ENCODE data around the gene MAJIN.

Gene MAJIN

GRCh38 chr11:64916775-64917662 lies 54.9 kb downstream of the MAJIN start, which contains the start of gene ATG2A:
Gene ATG2A, minus strand, starts transcription at chr11:64917209. Its CDS starts 74 bp downstream, at chr11:64917135.
- H3K4me3 ChIP-seq (ENCODE audit: low read length), result peak within 1 kb of the TSS; percentile 96

GRCh38 chr11:64916040-64916774 lies 55.7 kb downstream of the MAJIN start:
- peak overlapping the region; percentile 96 for H3K4me3 ChIP-seq (ENCODE audit: low read length)

More at GRCh38 chr11:64916775-64917662, 54.9 kb downstream of the MAJIN start, which contains the start of gene ATG2A:
- peak; percentile 99 for DNase-seq (ENCODE audit: low read depth, low spot score)

GRCh38 chr11:64915376-64915887 lies 56.5 kb downstream of the MAJIN start:
- peak overlapping the region; percentile 96; the same call in 1 of the 2 replicates for H3K4me3 ChIP-seq (ENCODE audit: low read length)
- DNase-seq (ENCODE audit: low read depth, low spot score), result no peak

More at GRCh38 chr11:64916040-64916774, 55.7 kb downstream of the MAJIN start:
- DNase-seq (ENCODE audit: low read depth, low spot score), result peak; percentile 19

- DNase-seq (ENCODE audit: low read depth, low spot score), result no peak
- H3K4me3 ChIP-seq (ENCODE audit: low read length), result no peak overlapping the region
These were observed 57.8 kb downstream of the MAJIN start for GRCh38 chr11:64914123-64914522.

- no peak overlapping the region for H3K4me3 ChIP-seq (ENCODE audit: low read length)
- no peak for DNase-seq (ENCODE audit: low read depth, low spot score)
These were observed 58.7 kb downstream of the MAJIN start for GRCh38 chr11:64913171-64913727.

- H3K4me3 ChIP-seq (ENCODE audit: low read length), result no peak overlapping the region
- DNase-seq (ENCODE audit: low read depth, low spot score), result no peak
These were observed 60.2 kb downstream of the MAJIN start for GRCh38 chr11:64911689-64912088.

- DNase-seq (ENCODE audit: low read depth, low spot score), result no peak
- no peak overlapping the region for H3K4me3 ChIP-seq (ENCODE audit: low read length)
These were observed 60.8 kb downstream of the MAJIN start for GRCh38 chr11:64911142-64911541.

GRCh38 chr11:64910451-64911093 lies 61.3 kb downstream of the MAJIN start:
- DNase-seq (ENCODE audit: low read depth, low spot score), result no peak
- H3K4me3 ChIP-seq (ENCODE audit: low read length), result no peak overlapping the region

- DNase-seq (ENCODE audit: low read depth, low spot score), result no peak
- H3K4me3 ChIP-seq (ENCODE audit: low read length), result no peak overlapping the region
These were observed 62.1 kb downstream of the MAJIN start for GRCh38 chr11:64909653-64910343.

- DNase-seq (ENCODE audit: low read depth, low spot score), result no peak
- no peak overlapping the region for H3K4me3 ChIP-seq (ENCODE audit: low read length)
These were observed 63.1 kb downstream of the MAJIN start for GRCh38 chr11:64908766-64909165.

- DNase-seq (ENCODE audit: low read depth, low spot score), result no peak
- no peak overlapping the region for H3K4me3 ChIP-seq (ENCODE audit: low read length)
These were observed 65.6 kb downstream of the MAJIN start for GRCh38 chr11:64906314-64906635.

GRCh38 chr11:64905516-64906313 lies 66.2 kb downstream of the MAJIN start:
- H3K4me3 ChIP-seq (ENCODE audit: low read length), result no peak overlapping the region
- DNase-seq (ENCODE audit: low read depth, low spot score), result no peak

- DNase-seq (ENCODE audit: low read depth, low spot score), result no peak
- no peak overlapping the region for H3K4me3 ChIP-seq (ENCODE audit: low read length)
These were observed 68.5 kb downstream of the MAJIN start for GRCh38 chr11:64903291-64903833.

GRCh38 chr11:64902102-64902900 lies 69.6 kb downstream of the MAJIN start:
- no peak for DNase-seq (ENCODE audit: low read depth, low spot score)
- H3K4me3 ChIP-seq (ENCODE audit: low read length), result no peak overlapping the region

GRCh38 chr11:64900774-64901173 lies 71.1 kb downstream of the MAJIN start:
- no peak overlapping the region for H3K4me3 ChIP-seq (ENCODE audit: low read length)
- DNase-seq (ENCODE audit: low read depth, low spot score), result no peak

GRCh38 chr11:64900263-64900678 lies 71.6 kb downstream of the MAJIN start:
- no peak for DNase-seq (ENCODE audit: low read depth, low spot score)
- H3K4me3 ChIP-seq (ENCODE audit: low read length), result no peak overlapping the region

- no peak overlapping the region for H3K4me3 ChIP-seq (ENCODE audit: low read length)
These were observed 73.4 kb downstream of the MAJIN start for GRCh38 chr11:64898541-64898940.

More at GRCh38 chr11:64898541-64898940, 73.4 kb downstream of the MAJIN start:
- no peak for DNase-seq (ENCODE audit: low read depth, low spot score)
